HG03103 (cell line): ENCODE data around the gene CCDC124.

Experiments used
- ATAC-seq: cut with Tn5 transposase; IDR thresholded peaks from one replicate; pipeline ENCODE4 v1.9.1; 2021; ENCODE audit warnings: low read depth; ENCODE audit not compliant: unreplicated experiment

CCDC124 gene

DNA sequence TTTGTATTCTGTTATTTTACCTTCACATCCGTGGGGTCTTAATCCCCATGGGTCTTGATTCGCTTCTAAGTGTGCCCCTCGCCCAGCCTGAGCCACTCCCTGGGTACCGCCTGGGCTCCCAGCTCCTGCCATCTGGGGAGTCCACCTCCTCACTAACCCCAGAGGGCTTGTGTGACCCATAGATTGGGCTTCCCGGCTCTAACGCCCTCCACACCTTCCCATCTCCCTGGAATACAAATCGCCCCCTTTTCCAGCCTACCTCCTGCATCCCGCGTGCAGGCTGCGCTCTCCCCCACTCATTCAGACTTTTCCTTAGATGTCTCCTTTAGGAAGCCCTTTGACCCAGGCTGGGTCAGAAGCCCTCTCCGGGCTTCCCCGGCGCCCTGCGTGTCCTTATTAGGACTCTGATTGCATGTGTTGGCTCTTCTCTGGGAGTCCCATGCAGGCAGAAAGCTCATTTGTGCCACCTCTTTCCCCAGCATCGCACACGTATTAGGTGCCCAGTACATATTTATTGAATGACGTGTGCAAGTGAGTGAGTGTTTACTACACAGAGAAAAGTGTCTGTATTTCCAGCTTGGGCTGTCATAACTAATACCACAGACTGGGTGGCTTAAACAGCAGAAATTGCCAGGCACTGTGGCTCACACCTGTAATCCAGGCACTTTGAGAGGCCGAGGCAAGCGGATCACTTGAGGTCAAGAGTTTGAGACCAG, 757 bp downstream of the CCDC124 start:
- no peak for ATAC-seq

GRCh38 chr19:17936379-17936778, 3.6 kb downstream of the CCDC124 start:
- no peak for ATAC-seq

DNA sequence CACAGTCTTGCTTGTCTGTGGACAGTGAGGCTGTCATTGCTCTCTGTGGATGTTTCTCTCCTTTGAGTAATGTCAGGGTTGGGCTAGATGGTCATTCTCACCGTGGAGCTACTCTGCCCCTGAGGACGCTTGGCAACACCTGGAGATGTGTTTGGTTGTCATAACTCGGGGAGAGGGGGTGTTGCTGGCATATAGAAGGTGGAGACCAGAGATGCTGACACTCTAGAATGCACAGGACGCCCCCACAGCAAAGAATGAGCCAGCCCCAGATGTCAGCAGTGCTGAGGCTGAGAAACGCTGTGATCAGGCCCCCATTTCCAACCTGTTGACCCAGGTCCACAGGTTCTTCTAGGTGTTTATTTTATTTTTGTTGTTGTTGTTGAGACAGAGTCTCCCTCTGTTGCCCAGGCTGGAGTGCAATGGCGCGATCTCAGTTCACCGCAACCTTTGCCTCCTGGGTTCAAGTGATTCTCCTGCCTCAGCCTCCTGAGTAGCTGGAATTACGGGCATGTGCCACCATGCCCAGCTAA, 4.6 kb downstream of the CCDC124 start:
- no peak for ATAC-seq

DNA sequence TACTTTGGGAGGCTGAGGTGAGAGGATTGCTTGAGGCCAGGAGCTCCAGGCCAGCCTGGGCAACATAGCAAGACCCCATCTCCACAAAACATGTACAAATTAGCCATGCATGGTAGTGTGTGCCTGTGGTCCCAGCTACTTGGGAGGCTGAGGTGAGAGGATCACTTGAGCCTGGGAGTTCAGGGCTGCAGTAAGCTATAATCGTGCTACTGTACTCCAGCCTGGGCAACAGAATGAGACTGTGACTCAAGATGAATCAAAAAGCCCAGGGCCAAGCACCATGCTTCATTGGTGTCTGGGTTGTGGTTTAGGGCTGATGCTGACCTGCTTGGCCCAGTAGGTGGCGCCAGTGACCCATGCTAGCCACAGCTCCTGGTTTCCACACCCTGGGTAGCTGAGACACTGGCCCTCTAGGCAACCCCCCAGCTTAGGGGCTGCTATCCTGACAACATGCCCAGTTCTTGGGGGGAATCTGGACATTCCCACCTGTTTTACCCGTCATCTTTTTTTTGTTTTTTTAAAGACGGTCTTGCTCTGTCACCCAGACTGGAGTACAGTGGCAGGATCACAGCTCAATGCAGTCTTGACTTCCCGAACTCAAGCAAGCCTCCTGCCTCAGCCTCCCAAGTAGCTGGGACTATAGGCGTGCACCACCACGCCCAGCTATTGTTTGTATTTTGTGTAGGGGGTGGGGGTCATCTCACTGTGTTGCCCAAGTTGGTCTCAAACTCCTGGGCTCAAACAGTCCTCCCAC, 5.5 kb downstream of the CCDC124 start:
- ATAC-seq: no peak

GRCh38 chr19:17942181-17942580, 9.4 kb downstream of the CCDC124 start:
- no peak for ATAC-seq

DNA sequence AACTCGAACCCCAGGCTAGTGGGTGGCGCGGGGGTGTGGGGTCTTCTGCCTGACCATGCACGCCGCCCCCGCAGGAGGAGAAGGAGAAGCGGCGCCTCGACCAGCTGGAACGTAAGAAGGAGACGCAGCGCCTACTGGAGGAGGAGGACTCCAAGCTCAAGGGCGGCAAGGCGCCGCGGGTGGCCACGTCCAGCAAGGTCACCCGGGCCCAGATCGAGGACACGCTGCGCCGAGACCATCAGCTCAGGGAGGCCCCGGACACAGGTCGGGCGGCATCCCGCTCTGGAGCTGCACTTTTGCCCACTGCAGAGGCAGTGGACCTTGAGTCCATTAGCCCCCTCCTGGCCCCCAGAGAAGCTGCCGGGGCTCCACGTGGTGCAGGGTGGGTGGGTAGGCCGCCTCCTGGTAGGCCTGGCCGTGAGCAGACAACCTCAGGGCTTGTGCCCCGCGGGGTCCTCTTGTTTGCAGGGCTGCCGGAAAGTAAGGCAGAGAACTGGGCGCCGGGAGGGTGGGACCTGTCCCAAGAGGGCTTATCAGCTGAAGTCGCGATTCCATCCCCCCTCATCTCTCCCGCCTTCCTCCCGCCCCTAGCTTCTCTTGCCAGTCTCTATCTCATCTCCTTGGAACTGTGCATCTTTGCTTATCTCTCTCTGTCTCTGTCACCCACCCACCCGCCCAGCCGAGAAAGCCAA, 9.9 kb downstream of the CCDC124 start:
- ATAC-seq: no peak

DNA sequence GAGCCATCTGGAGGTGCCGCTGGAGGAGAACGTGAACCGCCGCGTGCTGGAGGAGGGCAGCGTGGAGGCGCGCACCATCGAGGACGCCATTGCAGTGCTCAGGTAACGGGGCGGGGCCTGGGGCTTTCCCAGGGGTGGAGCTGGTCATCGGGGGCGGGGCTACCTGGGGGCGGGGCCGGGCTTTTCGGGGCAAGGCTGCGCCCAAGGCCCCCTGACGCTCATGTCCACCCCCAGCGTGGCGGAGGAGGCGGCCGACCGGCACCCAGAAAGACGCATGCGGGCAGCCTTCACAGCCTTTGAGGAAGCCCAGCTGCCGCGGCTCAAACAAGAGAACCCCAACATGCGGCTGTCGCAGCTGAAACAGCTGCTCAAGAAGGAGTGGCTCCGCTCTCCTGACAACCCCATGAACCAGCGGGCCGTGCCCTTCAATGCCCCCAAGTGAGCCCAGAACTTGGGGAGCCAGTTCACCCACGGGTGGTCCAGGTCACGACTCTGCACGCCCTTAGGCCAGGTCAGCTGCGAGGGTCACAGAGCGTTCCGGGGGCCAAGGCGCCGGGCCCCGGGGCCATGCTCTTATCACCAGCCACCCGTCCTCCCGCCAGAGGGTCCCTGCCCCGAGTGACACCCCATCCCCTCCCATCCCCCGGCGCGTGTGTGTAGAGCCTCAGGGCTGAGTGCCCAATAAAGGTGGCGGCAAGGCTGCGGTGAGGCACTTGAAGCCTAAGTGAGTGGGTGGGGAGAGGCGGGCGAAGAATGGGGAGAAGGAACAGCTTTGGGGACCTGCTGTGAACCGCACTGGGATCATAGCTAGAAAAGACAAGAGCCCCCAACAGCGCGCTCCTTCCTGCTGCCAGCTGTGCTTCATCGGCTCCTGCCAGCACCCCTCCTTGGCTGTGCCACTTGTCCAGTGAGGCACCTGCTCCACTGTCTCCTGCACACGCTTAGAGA, 10.7 kb downstream of the CCDC124 start:
- ATAC-seq: no peak

- ATAC-seq: no peak
These were observed 11.5 kb downstream of the CCDC124 start for GRCh38 chr19:17944301-17944700.

- ATAC-seq: peak; percentile 22
These were observed 14.4 kb downstream of the CCDC124 start for GRCh38 chr19:17946965-17947784.

DNA sequence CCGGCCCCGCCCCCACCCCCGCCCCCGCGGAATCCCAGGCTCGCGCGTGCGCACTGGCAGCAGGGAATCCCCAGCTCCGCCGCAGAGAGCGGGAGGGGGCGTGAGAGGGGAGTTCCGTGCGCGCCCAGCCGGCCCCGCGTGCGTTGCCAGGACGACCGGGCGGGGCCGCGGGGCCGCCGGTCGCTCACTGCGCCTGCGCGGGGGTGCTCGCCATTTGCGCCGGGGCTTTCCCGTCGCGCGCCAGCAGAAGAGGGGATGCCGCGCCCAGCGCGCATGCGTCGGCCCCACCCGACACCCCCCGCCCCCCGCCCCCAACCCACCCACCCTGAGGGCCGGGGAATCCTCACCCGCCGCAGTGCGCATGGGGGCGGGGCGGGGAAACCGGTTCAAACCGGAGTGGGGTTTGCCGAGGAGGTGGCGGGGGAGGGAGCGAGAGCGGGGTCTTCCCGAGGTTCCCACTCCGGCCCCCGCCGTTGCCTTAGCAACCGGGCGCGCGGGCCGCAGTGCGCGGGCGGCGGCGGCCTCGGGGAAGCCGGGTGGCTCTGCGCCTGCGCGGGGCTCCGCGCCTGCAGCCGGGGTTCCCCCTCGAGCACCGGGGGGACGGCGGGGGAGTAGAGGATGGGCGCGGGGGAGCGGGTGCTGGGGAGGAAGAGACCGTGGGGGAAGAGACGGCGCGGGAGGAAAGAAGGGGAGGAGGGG, 15.1 kb downstream of the CCDC124 start:
- peak; percentile 42 for ATAC-seq

GRCh38 chr19:17948514-17948900, 15.7 kb downstream of the CCDC124 start:
- ATAC-seq: no peak

GRCh38 chr19:17948931-17949930, 16.4 kb downstream of the CCDC124 start:
- no peak for ATAC-seq

GRCh38 chr19:17949956-17950309, 17.1 kb downstream of the CCDC124 start:
- no peak for ATAC-seq

DNA sequence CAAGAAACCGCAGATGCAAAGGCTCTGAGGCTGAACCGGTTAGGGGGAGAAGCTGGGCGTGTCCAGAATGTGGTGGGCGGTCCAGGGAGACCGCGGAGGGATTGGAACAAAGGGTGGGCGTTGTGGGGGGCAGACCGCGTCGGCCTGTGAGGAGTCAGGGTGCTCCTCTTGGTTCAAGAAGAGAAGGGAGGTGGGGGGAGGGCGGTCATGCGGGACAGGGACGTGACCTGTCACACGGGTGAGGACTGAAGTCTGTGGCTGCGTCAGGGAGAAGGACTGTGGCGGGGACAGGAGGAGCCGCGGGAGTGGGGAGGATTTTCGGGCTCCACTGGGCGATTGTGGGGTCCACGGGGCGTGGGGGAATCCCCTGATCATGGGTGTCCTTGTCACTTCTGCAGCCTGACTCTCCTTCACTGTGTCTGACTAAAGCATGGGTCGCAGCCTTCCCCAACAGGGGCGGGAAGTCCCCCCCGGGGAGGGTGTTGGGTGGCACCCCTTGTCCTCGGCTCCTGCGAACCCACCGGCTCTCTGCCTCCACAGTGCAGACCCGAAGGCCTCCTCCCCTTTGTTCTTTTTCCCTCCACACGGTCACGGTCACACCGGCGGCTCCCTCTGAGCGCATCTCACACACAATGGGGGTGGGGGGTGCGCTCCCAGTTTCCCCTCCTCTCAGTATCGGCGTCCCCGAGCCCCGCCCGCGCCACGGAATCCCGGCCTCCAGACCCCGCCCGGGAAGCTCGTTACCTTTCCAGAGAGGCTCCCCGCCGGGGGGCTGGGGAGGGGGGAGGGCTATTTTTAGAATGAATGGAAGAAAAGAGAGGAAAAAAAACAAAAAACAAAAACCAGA, 17.7 kb downstream of the CCDC124 start:
- ATAC-seq: no peak

DNA sequence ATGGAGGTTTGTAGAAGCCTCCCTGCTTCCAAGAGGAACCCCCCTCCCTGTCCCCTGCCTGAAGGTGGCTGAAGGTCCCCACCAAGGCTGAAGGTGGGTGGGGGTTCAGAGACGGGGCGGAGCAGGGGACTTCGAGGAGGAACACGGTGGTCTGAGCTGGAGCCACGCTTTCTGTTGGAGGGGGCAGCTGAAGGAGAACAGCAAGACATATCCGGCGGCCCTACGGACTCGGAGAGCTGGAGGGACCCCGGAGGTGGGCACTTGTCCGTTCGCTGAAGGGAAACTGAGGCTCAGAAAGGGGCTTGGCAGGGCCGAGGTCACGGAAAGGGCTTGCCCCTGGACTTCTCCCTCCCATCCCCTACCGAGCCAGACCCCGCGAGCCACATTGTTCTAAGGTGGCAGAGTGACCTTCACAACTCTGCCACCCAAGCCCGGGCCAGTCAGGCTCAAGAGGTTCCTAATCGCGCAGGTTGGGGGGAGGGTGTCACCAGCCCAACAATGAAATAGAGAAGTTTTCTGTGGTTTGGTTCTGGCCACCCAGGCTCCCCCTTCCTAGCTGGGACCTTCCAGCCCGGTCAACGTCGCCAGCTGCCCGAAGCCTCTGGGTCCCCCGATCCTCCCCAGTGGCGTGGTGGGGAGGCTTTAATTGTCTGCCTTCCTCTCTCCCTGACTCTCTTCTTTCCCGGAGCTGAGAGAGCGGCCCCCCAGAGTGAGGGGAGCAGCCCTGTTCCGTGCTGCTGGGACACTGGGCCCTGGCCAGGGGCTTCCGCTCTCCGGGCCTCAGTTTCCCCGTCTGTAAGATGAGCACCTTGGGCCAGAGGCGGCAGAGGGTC, 18.6 kb downstream of the CCDC124 start:
- ATAC-seq: no peak
